LHCN-M2 (cell line): ENCODE measurements around the gene SLC28A2. TPM values are rescaled to one million over a fixed set of nuclear protein-coding genes. Genes with fewer than 3 reads are reported as not detected.
A peak's percentile ranks its signal among the peaks of the same experiment; 100 is the strongest.
"Not testable (repeated sequence)": the region's sequence is repeated elsewhere in the genome, so short reads cannot be mapped to it uniquely, and the experiment has no call there.

Experiments used
- DNase-seq: peaks from one replicate; pipeline ENCODE4 v3.0.0-alpha.2; 2012; ENCODE audit warnings: low read depth
- total RNA-seq: library from RNA; depleted of rRNA; stranded (reverse); fragments of >200 nt; gene quantifications from 2 replicates; pipeline ENCODE4 v1.2.3, GENCODE V29; 2014

The SLC28A2 gene
- total RNA-seq, 1 experiment from 2014 or later = not detected

GRCh38 chr15:45262906-45263461, 10.9 kb downstream of the SLC28A2 start:
- DNase-seq = no peak

- no peak for DNase-seq
These were observed 11.8 kb downstream of the SLC28A2 start for GRCh38 chr15:45263854-45264253.

GRCh38 chr15:45265506-45265905, 13.5 kb downstream of the SLC28A2 start:
- DNase-seq = no peak

GRCh38 chr15:45268135-45268534, 16.1 kb downstream of the SLC28A2 start:
- no peak for DNase-seq

GRCh38 chr15:45274636-45275380, 22.8 kb downstream of the SLC28A2 start:
- DNase-seq = no peak

GRCh38 chr15:45276831-45277230, 24.8 kb downstream of the SLC28A2 start:
- peak; percentile 39 for DNase-seq

- peak; percentile 96 for DNase-seq
These were observed 27.1 kb downstream of the SLC28A2 start for GRCh38 chr15:45279024-45279698.

GRCh38 chr15:45285413-45285812, 33.4 kb downstream of the SLC28A2 start:
- no peak for DNase-seq

- no peak for DNase-seq
These were observed 35.4 kb downstream of the SLC28A2 start for GRCh38 chr15:45287390-45287956.

- no peak for DNase-seq
These were observed 36.9 kb downstream of the SLC28A2 start for GRCh38 chr15:45288947-45289346.

- no peak for DNase-seq
These were observed 40.0 kb downstream of the SLC28A2 start for GRCh38 chr15:45291822-45292582.

- DNase-seq = not testable (repeated sequence)
These were observed 41.3 kb downstream of the SLC28A2 start for GRCh38 chr15:45293326-45293725.

GRCh38 chr15:45298964-45299378, 46.9 kb downstream of the SLC28A2 start:
- DNase-seq = not testable (repeated sequence)

GRCh38 chr15:45304711-45305110, 52.7 kb downstream of the SLC28A2 start:
- no peak for DNase-seq

GRCh38 chr15:45306105-45306504, 54.1 kb downstream of the SLC28A2 start:
- no peak for DNase-seq

- peak; percentile 59 for DNase-seq
These were observed 55.3 kb downstream of the SLC28A2 start for GRCh38 chr15:45307230-45307924.

GRCh38 chr15:45314117-45314516, 62.1 kb downstream of the SLC28A2 start:
- DNase-seq = not testable (repeated sequence)

- no peak for DNase-seq
These were observed 62.9 kb downstream of the SLC28A2 start for GRCh38 chr15:45314960-45315359.

- no peak for DNase-seq
These were observed 67.6 kb downstream of the SLC28A2 start for GRCh38 chr15:45319472-45320214.

GRCh38 chr15:45320581-45321205, 68.7 kb downstream of the SLC28A2 start:
- DNase-seq = no peak
